ENCODE data around the gene PAGE4.
A peak's percentile ranks its signal among the peaks of the same experiment; 100 is the strongest.

Gene PAGE4

GRCh38 chrX:49876750-49877149 is 47.6 kb downstream of the PAGE4 start:
- DNase-seq (ENCODE audit: low read depth in 2 of 2), result no peak

- DNase-seq (ENCODE audit: low read depth in 2 of 2), result no peak
These were observed 48.4 kb downstream of the PAGE4 start for GRCh38 chrX:49877397-49878101.

- DNase-seq (ENCODE audit: low read depth in 2 of 2), result no peak
These were observed 49.2 kb downstream of the PAGE4 start for GRCh38 chrX:49878128-49878833.

DNA sequence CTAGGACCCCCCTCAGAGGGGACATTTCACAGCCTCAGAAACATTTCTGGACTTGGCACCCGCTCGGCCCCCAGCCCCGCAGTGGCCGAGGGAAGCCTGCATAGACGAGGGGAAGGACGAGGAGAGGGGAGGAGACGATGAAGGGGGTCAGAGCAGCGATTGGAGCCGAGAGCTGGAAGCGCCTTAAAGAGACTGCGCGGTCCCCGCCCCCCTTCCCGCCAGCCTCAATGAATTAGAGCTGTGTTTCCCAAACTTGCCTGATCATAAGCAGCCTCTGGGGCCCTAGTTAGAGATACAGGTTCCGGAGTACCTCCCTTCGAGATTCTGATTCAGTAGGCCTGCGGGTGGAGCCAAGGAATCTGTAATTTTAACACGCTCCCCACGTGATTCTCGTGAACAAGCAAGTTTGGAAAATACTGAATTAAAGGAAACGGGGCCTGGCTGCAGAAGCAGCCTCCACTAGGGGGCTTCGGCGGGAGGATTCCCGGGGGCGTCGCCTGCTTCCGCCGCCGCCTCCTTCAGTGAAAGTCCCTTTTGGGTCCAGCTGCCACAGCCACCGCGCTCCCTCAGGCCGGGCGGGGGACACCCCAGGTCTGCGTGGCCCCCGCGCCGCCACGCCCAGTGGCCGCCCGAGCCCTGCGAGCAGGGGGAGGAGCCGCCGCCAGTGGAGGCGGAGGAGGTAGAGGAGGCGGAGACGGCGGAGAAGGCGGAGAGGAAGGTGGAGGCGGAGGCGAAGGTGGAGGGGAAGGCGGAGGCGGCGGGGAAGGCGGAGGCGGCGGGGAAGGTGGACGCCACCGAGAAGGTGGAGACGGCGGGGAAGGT is 49.9 kb downstream of the PAGE4 start, which contains the start of gene USP27X:
USP27X (plus strand) TSS at position 651 of the 822 bp plus-strand sequence. CDS start 824 bp downstream, outside the sequence.
- DNase-seq (ENCODE audit: low read depth in 2 of 2), result peak; percentile 56 to 77

GRCh38 chrX:49879656-49880277 is 50.7 kb downstream of the PAGE4 start:
- DNase-seq (ENCODE audit: low read depth in 2 of 2), result no peak

- no peak for DNase-seq (ENCODE audit: low read depth in 2 of 2)
These were observed 51.6 kb downstream of the PAGE4 start for GRCh38 chrX:49880668-49881067.
